ENCODE results near the gene RAD51B. TPM values are rescaled to one million over a fixed set of nuclear protein-coding genes. Genes with fewer than 3 reads are reported as not detected.

RAD51B gene
- total RNA-seq, 1 experiment from 2014 or later: 14.2 TPM

DNA sequence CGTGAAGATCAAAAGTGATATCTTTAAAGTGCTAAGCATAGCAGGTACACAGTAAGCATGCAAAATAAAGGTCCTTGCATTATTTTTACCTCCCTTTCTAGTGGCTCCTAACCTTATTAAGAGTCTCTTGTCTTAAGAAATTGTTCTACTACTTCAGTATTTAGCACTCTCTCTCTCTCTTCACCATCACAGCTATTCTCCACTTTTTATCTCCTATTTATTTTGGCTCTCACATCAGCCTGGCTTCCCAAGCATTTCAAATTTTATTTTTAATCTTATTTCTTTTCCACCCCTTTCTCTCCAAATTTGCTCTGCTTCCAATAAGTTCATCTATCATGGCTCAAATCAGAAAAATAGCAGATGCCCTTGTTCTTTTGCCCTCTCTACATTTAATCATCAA, 212.6 kb downstream of the RAD51B start (continued):
- no peak for TF ChIP-seq ZNF263 (CRISPR knock-in tag; IDR thresholded peaks at IDR 0.05; ENCODE audit: low read depth)

DNA sequence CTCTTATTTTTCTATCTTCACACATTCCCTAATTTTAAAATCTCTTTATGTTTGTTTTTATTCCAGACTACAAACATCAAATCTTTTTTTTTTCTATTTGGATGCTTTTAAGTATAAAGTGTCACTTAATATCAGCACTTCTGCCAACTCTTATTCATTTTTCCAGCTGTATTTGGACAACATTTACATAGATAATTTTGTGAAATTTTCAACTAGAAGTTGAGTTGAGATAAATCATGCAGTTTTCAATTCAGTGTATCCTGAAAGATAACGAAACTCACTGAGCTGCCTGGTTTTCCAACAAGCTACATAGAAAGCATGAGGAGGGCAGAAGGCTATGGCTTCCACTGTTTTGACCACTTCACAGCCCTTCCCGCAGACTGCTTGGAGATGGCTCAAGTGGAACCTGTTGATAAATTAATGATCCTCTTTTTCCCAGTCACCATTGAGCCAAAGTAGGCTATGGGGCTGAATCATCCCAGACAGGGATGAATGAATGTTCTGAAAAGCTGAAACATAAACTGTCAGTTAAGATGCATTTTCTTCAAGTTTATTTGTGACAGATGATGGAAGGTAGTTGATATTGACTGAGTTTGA, 213.9 kb downstream of the RAD51B start:
- ATAC-seq (no peak), DNase-seq (ENCODE audit: low spot score) (no peak)
- Mint-ChIP-seq H3K4me1 (peaks cover 21% of the 10 kb centered on the region), H3K27me3 (ENCODE audit: low read depth) (no peaks in the 10 kb centered on the region; the same call in 1 of the 2 replicates), H3K27ac (no peak overlapping the region), H3K9me3 (peaks cover 34% of the 10 kb centered on the region), H3K4me3 (no peak overlapping the region), H3K36me3 (peaks cover 32% of the 10 kb centered on the region)
- TF ChIP-seq ZBTB21 (CRISPR knock-in tag; IDR thresholded peaks at IDR 0.05; ENCODE audit: borderline replicate concordance) (no peak), NR1H2 (CRISPR knock-in tag; IDR thresholded peaks at IDR 0.05) (no peak), ZNF121 (CRISPR knock-in tag; IDR thresholded peaks at IDR 0.05) (no peak), STAT6 (CRISPR knock-in tag; conservative IDR thresholded peaks at IDR 0.05; ENCODE audit: low read depth) (no peak), ZNF532 (CRISPR knock-in tag; IDR thresholded peaks at IDR 0.05; ENCODE audit: borderline replicate concordance) (no peak), FOXP4 (CRISPR knock-in tag; IDR thresholded peaks at IDR 0.05) (no peak), ZNF263 (CRISPR knock-in tag; IDR thresholded peaks at IDR 0.05; ENCODE audit: low read depth) (no peak), NR2C2 (CRISPR knock-in tag; IDR thresholded peaks at IDR 0.05) (no peak), NFYB (CRISPR knock-in tag; conservative IDR thresholded peaks at IDR 0.05; ENCODE audit: low read depth) (no peak)
- ChIA-PET POLR2A (no interaction called here), CTCF (no interaction called here)

- no peak overlapping the region for H3K4me3 Mint-ChIP-seq
- no peaks in the 10 kb centered on the region; the same call in 1 of the 2 replicates for H3K27me3 Mint-ChIP-seq (ENCODE audit: low read depth)
- DNase-seq (ENCODE audit: low spot score) (no peak), ATAC-seq (no peak)
- peaks cover 23% of the 10 kb centered on the region for H3K9me3 Mint-ChIP-seq
- POLR2A ChIA-PET: no interaction called here
- H3K36me3 Mint-ChIP-seq: peaks cover 22% of the 10 kb centered on the region
- H3K4me1 Mint-ChIP-seq: peaks cover 29% of the 10 kb centered on the region
- CTCF ChIA-PET: no interaction called here
- no peak overlapping the region for H3K27ac Mint-ChIP-seq
- no peak for TF ChIP-seq ATF1 (CRISPR knock-in tag; IDR thresholded peaks at IDR 0.05)
- TF ChIP-seq RELA (CRISPR knock-in tag; IDR thresholded peaks at IDR 0.05; ENCODE audit: borderline replicate concordance): no peak
- TF ChIP-seq HMGXB4 (CRISPR knock-in tag; IDR thresholded peaks at IDR 0.05): no peak
- no peak for TF ChIP-seq ZNF423 (CRISPR knock-in tag; IDR thresholded peaks at IDR 0.05)
- TF ChIP-seq CBFB (CRISPR knock-in tag; IDR thresholded peaks at IDR 0.05; ENCODE audit: low read depth): no peak
- TF ChIP-seq, protein P1, sequence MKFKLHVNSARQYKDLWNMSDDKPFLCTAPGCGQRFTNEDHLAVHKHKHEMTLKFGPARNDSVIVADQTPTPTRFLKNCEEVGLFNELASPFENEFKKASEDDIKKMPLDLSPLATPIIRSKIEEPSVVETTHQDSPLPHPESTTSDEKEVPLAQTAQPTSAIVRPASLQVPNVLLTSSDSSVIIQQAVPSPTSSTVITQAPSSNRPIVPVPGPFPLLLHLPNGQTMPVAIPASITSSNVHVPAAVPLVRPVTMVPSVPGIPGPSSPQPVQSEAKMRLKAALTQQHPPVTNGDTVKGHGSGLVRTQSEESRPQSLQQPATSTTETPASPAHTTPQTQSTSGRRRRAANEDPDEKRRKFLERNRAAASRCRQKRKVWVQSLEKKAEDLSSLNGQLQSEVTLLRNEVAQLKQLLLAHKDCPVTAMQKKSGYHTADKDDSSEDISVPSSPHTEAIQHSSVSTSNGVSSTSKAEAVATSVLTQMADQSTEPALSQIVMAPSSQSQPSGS (CRISPR knock-in tag; IDR thresholded peaks at IDR 0.05; ENCODE audit: borderline replicate concordance, low read depth): no peak
- TF ChIP-seq STAT6 (CRISPR knock-in tag; conservative IDR thresholded peaks at IDR 0.05; ENCODE audit: low read depth): no peak
- no peak for TF ChIP-seq ZNF219 (CRISPR knock-in tag; IDR thresholded peaks at IDR 0.05; ENCODE audit: borderline replicate concordance)
- no peak for TF ChIP-seq SP1 (CRISPR knock-in tag; conservative IDR thresholded peaks at IDR 0.05)
- TF ChIP-seq NR3C1 (CRISPR knock-in tag; conservative IDR thresholded peaks at IDR 0.05; ENCODE audit: low read depth): no peak
Observed at GRCh38 chr14:68034896-68035295, 215.3 kb downstream of the RAD51B start.
